Thoracic aorta (tissue), 2 donors: ENCODE data around the gene ASTN2. TPM values are rescaled to one million over a fixed set of nuclear protein-coding genes. Genes with fewer than 3 reads are reported as not detected.
"Not testable (repeated sequence)": the region's sequence is repeated elsewhere in the genome, so short reads cannot be mapped to it uniquely, and the experiment has no call there.

ENCODE experiments used
- ATAC-seq: fragments of 150-250 bp; one replicate; pipeline ENCODE4 v1.8.0; 2017; ENCODE audit warnings: low read depth; ENCODE audit not compliant: insufficient number of reproducible peaks, low FRiP score
- DNase-seq: peaks from one replicate; pipeline ENCODE4 v3.0.0-alpha.2; 2020; ENCODE audit warnings: low spot score
- H3K27ac ChIP-seq, 2 donors: fragments of 200-600 bp; sonication (generic); 1 replicate in 1 of 2; 2 replicates in 1 of 2; pipeline ENCODE4 v1.5.1; 2016; ENCODE audit warnings: mild to moderate bottlenecking in 2 of 2, moderate library complexity in 2 of 2
- H3K27me3 ChIP-seq: fragments of 200-600 bp; sonication (generic); replicated peaks from 2 replicates; pipeline ENCODE4 v1.6.0; 2016; ENCODE audit warnings: mild to moderate bottlenecking; ENCODE audit not compliant: insufficient read depth
- H3K36me3 ChIP-seq: fragments of 200-600 bp; sonication (generic); one replicate; pipeline ENCODE4 v1.5.1; 2016
- H3K4me1 ChIP-seq, 2 donors: fragments of 200-600 bp; sonication (generic); 1 replicate in 1 of 2; 2 replicates in 1 of 2; pipeline versions ENCODE4 v1.5.1 to v1.6.0; 2016; ENCODE audit warnings: low read depth in 2 of 2, mild to moderate bottlenecking in 1 of 2; ENCODE audit not compliant: control insufficient read depth in 1 of 2
- H3K4me3 ChIP-seq: fragments of 200-600 bp; sonication (generic); 2 replicates; pipeline ENCODE4 v1.5.1; 2016; ENCODE audit warnings: mild to moderate bottlenecking
- H3K9me3 ChIP-seq: fragments of 200-600 bp; sonication (generic); 2 replicates; pipeline ENCODE4 v1.5.1; 2016
- CTCF ChIP-seq: fragments of 200-600 bp; sonication (generic); IDR thresholded peaks from one replicate; pipeline ENCODE4 v1.5.1; 2019; ENCODE audit warnings: antibody characterized with exemption
- total RNA-seq, 2 donors: library from RNA; depleted of rRNA; stranded (reverse); fragments of >200 nt; gene quantifications; one replicate each; pipeline versions ENCODE4 v1.1.0 to v1.2.3, GENCODE V29; 2016

The ASTN2 gene
- total RNA-seq, 2 donors from 2014 or later = 6.8 to 7.1 TPM

GRCh38 chr9:116844621-116845020 is 570.2 kb downstream of the ASTN2 start:
- Histone ChIP-seq H3K4me1 (no peaks in the 10 kb centered on the region), H3K36me3 (no peaks in the 10 kb centered on the region), H3K4me3 (no peak overlapping the region), H3K27me3 (no peaks in the 10 kb centered on the region), H3K27ac (no peak overlapping the region), H3K9me3 (no peaks in the 10 kb centered on the region)
- ATAC-seq = no peak
- no peak for DNase-seq
- no peak for TF ChIP-seq CTCF

GRCh38 chr9:116843863-116844620 is 570.8 kb downstream of the ASTN2 start:
- no peaks in the 10 kb centered on the region for H3K27me3 ChIP-seq
- H3K27ac ChIP-seq = no peak overlapping the region
- no peaks in the 10 kb centered on the region for H3K36me3 ChIP-seq
- no peak for DNase-seq
- no peaks in the 10 kb centered on the region for H3K4me1 ChIP-seq
- no peak overlapping the region for H3K4me3 ChIP-seq
- H3K9me3 ChIP-seq = no peaks in the 10 kb centered on the region
- no peak for TF ChIP-seq CTCF
- ATAC-seq = no peak

GRCh38 chr9:116842658-116843057 is 572.2 kb downstream of the ASTN2 start:
- Histone ChIP-seq H3K36me3 (no peaks in the 10 kb centered on the region), H3K4me1 (no peaks in the 10 kb centered on the region), H3K4me3 (no peak overlapping the region), H3K9me3 (no peaks in the 10 kb centered on the region), H3K27me3 (no peaks in the 10 kb centered on the region), H3K27ac (no peak overlapping the region)
- ATAC-seq (no peak), DNase-seq (no peak)
- no peak for TF ChIP-seq CTCF

- not testable (repeated sequence) for DNase-seq, ATAC-seq, H3K27ac ChIP-seq, H3K36me3 ChIP-seq, H3K9me3 ChIP-seq, H3K4me1 ChIP-seq, H3K27me3 ChIP-seq, H3K4me3 ChIP-seq
Observed at GRCh38 chr9:116838468-116838867, 576.4 kb downstream of the ASTN2 start.

- DNase-seq (no peak), ATAC-seq (no peak)
- Histone ChIP-seq H3K36me3 (no peaks in the 10 kb centered on the region), H3K27ac (no peak overlapping the region), H3K4me3 (no peak overlapping the region), H3K9me3 (no peaks in the 10 kb centered on the region), H3K27me3 (no peaks in the 10 kb centered on the region), H3K4me1 (no peaks in the 10 kb centered on the region)
- no peak for TF ChIP-seq CTCF
Observed at GRCh38 chr9:116837018-116837989, 577.6 kb downstream of the ASTN2 start.

GRCh38 chr9:116830321-116830720 is 584.5 kb downstream of the ASTN2 start:
- DNase-seq, ATAC-seq, H3K4me1 ChIP-seq, H3K4me3 ChIP-seq, H3K36me3 ChIP-seq, H3K27me3 ChIP-seq, H3K27ac ChIP-seq, H3K9me3 ChIP-seq: not testable (repeated sequence)
